ENCODE measurements around the gene C3orf33.

C3orf33 gene, protein sequence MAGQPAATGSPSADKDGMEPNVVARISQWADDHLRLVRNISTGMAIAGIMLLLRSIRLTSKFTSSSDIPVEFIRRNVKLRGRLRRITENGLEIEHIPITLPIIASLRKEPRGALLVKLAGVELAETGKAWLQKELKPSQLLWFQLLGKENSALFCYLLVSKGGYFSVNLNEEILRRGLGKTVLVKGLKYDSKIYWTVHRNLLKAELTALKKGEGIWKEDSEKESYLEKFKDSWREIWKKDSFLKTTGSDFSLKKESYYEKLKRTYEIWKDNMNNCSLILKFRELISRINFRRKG

DNA sequence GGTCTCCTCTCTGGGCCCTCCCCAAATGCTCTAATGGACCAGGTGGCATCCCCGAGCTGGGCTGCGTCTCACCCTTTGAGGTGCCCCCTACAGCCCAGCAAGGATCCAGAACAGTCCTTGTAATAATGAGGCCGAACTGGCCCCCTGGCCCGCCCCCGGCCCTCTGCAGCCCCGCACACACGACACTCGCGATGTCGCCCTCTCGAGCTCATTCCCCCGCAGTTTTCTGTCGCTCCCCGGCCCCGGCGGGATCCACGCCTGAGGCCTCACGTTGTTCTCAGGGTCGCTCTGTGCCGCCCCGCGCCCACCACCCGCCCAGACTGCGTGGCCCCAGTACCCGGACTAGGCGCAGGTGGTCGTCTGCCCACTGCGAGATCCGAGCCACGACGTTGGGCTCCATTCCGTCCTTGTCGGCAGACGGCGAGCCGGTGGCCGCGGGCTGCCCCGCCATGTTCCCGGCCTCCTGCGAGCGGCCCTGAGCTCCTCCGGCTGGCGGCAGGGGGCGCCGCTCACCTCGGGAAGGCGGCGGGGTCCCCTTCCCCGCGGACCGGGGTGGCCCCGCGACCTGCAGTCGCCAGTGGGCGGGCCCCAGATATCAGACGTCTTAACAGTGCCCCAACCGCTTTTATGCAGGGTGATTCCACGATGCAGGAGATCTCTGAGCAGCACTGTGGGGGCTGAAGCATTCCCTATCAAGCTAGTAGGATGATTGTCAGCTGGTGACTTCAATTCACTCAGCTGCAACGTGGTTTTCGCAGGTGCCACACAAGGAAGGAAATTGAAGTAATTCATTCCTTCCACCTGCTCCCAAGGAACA lies at the start of gene C3orf33:
C3orf33 (minus strand) TSS at position 477 of the 817 bp plus-strand sequence; CDS start at position 451, 26 bp downstream.
- TF ChIP-seq GATA2 (IDR thresholded peaks at IDR 0.05; ENCODE audit: low read depth, low read length): no peak
- no peak for TF ChIP-seq GATA3 (IDR thresholded peaks at IDR 0.05; ENCODE audit: low read depth, low read length)

- no peak for TF ChIP-seq GATA3 (IDR thresholded peaks at IDR 0.05; ENCODE audit: low read depth, low read length)
- no peak for TF ChIP-seq GATA2 (IDR thresholded peaks at IDR 0.05; ENCODE audit: low read depth, low read length)
Observed at GRCh38 chr3:155854141-155854940, 48.3 kb upstream of the C3orf33 start, which contains the start of gene SLC33A1. Gene SLC33A1 (minus strand): TSS chr3:155854427. CDS start chr3:155853997, 430 bp downstream.

DNA sequence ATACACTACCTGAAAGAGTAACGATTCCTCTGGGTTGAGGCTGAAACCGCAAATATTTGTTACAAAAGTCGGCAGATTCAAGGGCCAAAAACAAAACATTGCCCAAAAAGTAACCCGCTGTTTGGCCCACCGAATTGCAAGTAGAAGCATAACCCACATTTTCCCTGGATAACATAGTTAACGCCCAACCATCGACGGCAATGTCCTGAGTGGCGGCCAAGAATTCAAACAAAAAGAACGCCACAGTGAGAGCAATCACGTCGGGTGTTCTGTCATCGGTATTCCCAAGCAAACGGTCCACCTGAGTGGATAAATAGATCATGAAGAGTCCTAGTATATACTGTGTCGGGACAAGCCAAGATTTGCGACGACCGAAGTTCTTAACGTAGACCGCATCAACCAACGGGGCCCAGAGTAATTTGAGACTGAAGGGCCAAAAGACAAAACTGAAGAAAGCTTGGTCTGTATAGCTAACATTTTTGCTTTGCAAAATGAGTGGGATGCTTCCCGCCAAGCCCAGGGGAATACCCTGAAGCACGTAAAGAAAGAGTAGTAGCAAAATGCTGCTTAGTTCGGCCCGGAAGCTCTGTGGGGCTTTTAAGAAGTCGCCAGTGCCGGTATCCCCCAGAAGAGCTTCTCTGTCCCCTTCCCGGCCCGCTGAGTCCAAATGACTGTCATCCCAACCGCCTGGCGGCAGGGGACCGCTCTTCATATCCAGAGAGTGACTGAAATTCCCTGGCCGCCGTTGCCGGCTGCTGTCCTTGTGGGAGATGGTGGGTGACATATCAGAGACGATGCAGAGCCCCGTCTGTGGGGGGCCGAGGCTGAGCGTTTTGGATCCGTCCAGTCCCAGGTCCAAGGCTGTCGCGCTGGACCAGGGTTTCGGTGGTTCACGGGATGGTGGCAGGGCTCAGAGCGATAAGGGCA lies 47.4 kb upstream of the C3orf33 start:
- TF ChIP-seq GATA3 (IDR thresholded peaks at IDR 0.05; ENCODE audit: low read depth, low read length) (no peak), GATA2 (IDR thresholded peaks at IDR 0.05; ENCODE audit: low read depth, low read length) (no peak)

DNA sequence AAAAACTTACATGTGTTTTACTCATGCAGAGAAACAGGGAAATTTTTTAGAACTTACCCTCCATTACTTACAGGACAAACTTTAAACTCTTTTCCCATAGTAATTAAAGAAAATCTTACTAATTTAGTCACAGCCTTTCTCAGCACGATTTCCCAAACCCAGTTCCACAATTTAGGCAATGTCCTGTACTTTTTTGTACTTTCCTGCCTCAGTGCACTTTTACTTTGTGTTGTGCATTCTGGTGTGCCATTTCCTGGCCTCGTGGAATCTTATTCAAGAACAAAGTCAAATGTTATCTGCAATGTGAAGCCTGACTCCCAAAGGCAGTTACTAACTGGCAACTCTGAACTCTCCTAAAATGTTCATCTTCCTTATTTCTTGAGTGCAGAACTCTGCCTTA lies 46.3 kb upstream of the C3orf33 start:
- no peak for TF ChIP-seq GATA2 (IDR thresholded peaks at IDR 0.05; ENCODE audit: low read depth, low read length)
- TF ChIP-seq GATA3 (IDR thresholded peaks at IDR 0.05; ENCODE audit: low read depth, low read length): no peak

GRCh38 chr3:155847993-155848392 lies 41.9 kb upstream of the C3orf33 start:
- no peak for TF ChIP-seq GATA2 (IDR thresholded peaks at IDR 0.05; ENCODE audit: low read depth, low read length)
- no peak for TF ChIP-seq GATA3 (IDR thresholded peaks at IDR 0.05; ENCODE audit: low read depth, low read length)

DNA sequence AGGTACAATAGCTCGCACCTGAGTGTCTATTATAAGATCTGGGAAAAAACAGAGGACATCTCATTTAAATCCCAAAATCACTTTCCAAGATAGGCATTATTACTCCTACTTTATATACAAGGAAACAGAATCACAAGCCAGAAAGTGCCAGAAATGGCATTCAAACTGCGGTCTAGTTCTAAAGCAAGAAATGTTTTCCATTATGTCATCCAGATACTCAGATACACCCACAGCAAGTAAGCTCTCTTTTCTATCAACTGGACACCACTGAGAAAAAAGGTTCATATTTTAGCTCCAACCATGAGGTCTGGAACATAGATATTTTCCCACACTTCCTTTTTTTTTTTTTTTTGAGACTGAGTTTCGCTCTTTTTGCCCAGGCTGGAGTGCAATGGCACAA lies 40.0 kb upstream of the C3orf33 start:
- TF ChIP-seq GATA3 (IDR thresholded peaks at IDR 0.05; ENCODE audit: low read depth, low read length) (no peak), GATA2 (IDR thresholded peaks at IDR 0.05; ENCODE audit: low read depth, low read length) (no peak)

DNA sequence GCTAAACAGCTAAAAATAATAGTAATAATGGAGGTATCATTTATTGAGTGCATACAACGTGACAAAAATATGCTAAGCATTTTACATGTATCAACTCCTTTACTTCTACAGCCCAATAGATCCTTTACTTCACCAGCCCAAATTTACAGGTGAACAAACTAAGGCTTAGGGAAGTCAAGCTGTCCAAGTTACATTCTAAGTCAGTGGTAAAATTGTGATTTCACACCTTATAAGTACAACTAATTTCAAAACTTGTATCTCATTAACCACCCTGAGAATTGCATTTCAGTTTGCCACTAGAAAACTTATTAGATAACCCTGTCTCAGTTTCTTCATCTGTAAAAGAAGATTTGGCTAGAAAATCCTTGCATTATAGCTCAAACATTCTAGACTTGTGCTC lies 37.5 kb upstream of the C3orf33 start:
- no peak for TF ChIP-seq GATA3 (IDR thresholded peaks at IDR 0.05; ENCODE audit: low read depth, low read length)
- TF ChIP-seq GATA2 (IDR thresholded peaks at IDR 0.05; ENCODE audit: low read depth, low read length): no peak

DNA sequence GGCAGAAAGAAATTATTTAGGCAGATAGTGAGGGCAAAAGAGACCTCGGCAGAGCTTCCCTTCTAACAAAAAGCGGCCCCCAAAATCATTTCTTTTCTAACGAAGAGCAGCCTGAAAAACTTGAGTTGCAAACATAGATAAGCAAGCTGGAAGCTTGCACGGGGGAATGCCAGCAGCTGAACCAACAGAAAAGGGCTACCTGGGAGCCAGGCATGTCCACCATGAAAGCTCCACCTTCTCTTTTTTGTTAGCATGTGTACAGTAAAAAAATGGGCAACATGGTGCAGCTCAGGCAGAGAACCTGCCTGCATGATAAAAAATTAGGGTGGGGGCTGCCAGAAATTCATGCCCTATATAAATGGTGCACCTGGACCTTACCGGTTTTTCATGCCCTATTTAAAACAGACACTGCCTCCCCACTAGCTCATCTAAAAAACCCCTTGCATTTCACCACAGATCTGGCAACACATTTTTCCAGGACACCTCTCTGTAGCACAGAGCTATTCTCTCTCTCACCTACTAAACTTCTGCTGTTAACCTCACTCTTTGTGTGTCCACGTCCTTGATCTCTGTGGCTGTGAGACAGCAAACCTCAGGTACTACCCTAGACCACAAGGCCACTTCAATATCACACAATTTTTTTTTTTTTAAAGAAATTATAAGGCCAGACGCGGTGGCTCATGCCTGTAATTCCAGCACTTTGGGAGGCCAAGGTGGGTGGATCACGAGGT lies 29.4 kb upstream of the C3orf33 start:
- TF ChIP-seq GATA2 (IDR thresholded peaks at IDR 0.05; ENCODE audit: low read depth, low read length) (no peak), GATA3 (IDR thresholded peaks at IDR 0.05; ENCODE audit: low read depth, low read length) (no peak)

- TF ChIP-seq GATA3 (IDR thresholded peaks at IDR 0.05; ENCODE audit: low read depth, low read length): no peak
- no peak for TF ChIP-seq GATA2 (IDR thresholded peaks at IDR 0.05; ENCODE audit: low read depth, low read length)
Observed at GRCh38 chr3:155815030-155815545, 9.0 kb upstream of the C3orf33 start.

DNA sequence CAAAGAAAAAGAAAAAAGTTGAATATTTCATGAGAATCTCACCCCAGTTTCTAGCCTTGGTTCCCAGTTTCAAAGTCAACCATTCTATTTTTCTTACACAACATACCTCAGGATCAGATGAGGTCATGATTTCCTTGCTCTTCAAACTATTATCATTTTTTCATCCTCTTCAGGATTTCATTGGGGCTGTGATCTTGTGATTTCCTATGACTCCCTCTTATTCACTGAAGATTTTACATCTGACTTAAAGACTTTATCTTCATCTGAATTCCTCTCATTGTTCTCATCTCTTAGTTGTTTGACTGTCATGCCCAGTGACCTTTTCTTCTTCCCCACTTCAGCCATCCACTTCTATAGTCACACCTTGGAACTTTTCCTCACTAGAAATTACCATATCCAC lies 3.1 kb upstream of the C3orf33 start:
- TF ChIP-seq GATA2 (IDR thresholded peaks at IDR 0.05; ENCODE audit: low read depth, low read length): no peak
- no peak for TF ChIP-seq GATA3 (IDR thresholded peaks at IDR 0.05; ENCODE audit: low read depth, low read length)

GRCh38 chr3:155807823-155808222 lies 1.7 kb upstream of the C3orf33 start:
- TF ChIP-seq GATA2 (IDR thresholded peaks at IDR 0.05; ENCODE audit: low read depth, low read length) (no peak), GATA3 (IDR thresholded peaks at IDR 0.05; ENCODE audit: low read depth, low read length) (no peak)

- TF ChIP-seq GATA2 (IDR thresholded peaks at IDR 0.05; ENCODE audit: low read depth, low read length) (no peak), GATA3 (IDR thresholded peaks at IDR 0.05; ENCODE audit: low read depth, low read length) (no peak)
Observed at GRCh38 chr3:155805204-155805801, 775 bp downstream of the C3orf33 start.

All from SH-SY5Y (cell line).